Ramos (cell line): ENCODE results near the gene ADGRL2.

Experiments used
- in situ Hi-C: fragments of 300-500 bp; cut with MboI; formaldehyde crosslinking; loops from one replicate; pipeline ENCODE4 v1.14.3; 2022; ENCODE audit warnings: low sequenced_read_pairs; ENCODE audit not compliant: unreplicated experiment

ADGRL2 gene

GRCh38 chr1:81889166-81889565 is 88.4 kb downstream of the ADGRL2 start:
- in situ Hi-C loops: no loop called here

GRCh38 chr1:81894867-81895266 is 94.1 kb downstream of the ADGRL2 start:
- in situ Hi-C loops: no loop called here

GRCh38 chr1:81899214-81899821 is 98.6 kb downstream of the ADGRL2 start:
- in situ Hi-C loops: no loop called here

GRCh38 chr1:81907575-81907974 is 106.8 kb downstream of the ADGRL2 start:
- in situ Hi-C loops: no loop called here

- in situ Hi-C loops: no loop called here
Measured at GRCh38 chr1:81912383-81912782, 111.6 kb downstream of the ADGRL2 start.

GRCh38 chr1:81915937-81916336 is 115.2 kb downstream of the ADGRL2 start:
- in situ Hi-C loops: no loop called here

- in situ Hi-C loops: no loop called here
Measured at GRCh38 chr1:81920245-81920740, 119.6 kb downstream of the ADGRL2 start.

- in situ Hi-C loops: no loop called here
Measured at GRCh38 chr1:81920886-81921285, 120.2 kb downstream of the ADGRL2 start.

GRCh38 chr1:81921344-81921743 is 120.6 kb downstream of the ADGRL2 start:
- in situ Hi-C loops: no loop called here

GRCh38 chr1:81921851-81922462 is 121.2 kb downstream of the ADGRL2 start:
- in situ Hi-C loops: no loop called here

- in situ Hi-C loops: no loop called here
Measured at GRCh38 chr1:81922955-81923354, 122.2 kb downstream of the ADGRL2 start.

GRCh38 chr1:81929106-81929505 is 128.4 kb downstream of the ADGRL2 start:
- in situ Hi-C loops: no loop called here

- in situ Hi-C loops: no loop called here
Measured at GRCh38 chr1:81936853-81937252, 136.1 kb downstream of the ADGRL2 start.

GRCh38 chr1:81937791-81938450 is 137.2 kb downstream of the ADGRL2 start:
- in situ Hi-C loops: no loop called here

GRCh38 chr1:81948495-81948894 is 147.8 kb downstream of the ADGRL2 start:
- in situ Hi-C loops: no loop called here

GRCh38 chr1:81949421-81949820 is 148.7 kb downstream of the ADGRL2 start:
- in situ Hi-C loops: no loop called here

- in situ Hi-C loops: no loop called here
Measured at GRCh38 chr1:81950037-81950436, 149.3 kb downstream of the ADGRL2 start.

- in situ Hi-C loops: no loop called here
Measured at GRCh38 chr1:81950591-81951244, 150.0 kb downstream of the ADGRL2 start.

- in situ Hi-C loops: no loop called here
Measured at GRCh38 chr1:81954534-81955020, 153.8 kb downstream of the ADGRL2 start.

GRCh38 chr1:81967951-81968350 is 167.2 kb downstream of the ADGRL2 start:
- in situ Hi-C loops: no loop called here

- in situ Hi-C loops: no loop called here
Measured at GRCh38 chr1:81970416-81970815, 169.7 kb downstream of the ADGRL2 start.
